SU-DHL-6 (cell line): Measurements from ENCODE around the gene SLC27A5.

ENCODE experiments used
- CTCF ChIP-seq: fragments of 200-600 bp; sonication (generic); IDR thresholded peaks from one replicate; pipeline ENCODE4 v1.5.1; 2017; ENCODE audit warnings: antibody characterized with exemption, mild to moderate bottlenecking, low read length, moderate library complexity; ENCODE audit not compliant: insufficient read depth, poor library complexity, severe bottlenecking
- EZH2phosphoT487 ChIP-seq: fragments of 200-600 bp; sonication (generic), shearing (Covaris generic); conservative IDR thresholded peaks from 2 replicates; pipeline ENCODE4 v1.6.1; 2018; ENCODE audit warnings: mild to moderate bottlenecking, antibody characterized with exemption, low read length, moderate library complexity, mixed read lengths

- TF ChIP-seq EZH2phosphoT487 (no peak), CTCF (no peak)
Measured at GRCh38 chr19:58475714-58476497, 35.9 kb downstream of the SLC27A5 start, which contains the start of gene ZNF446.
